Peyer's patch (tissue), 4 donors: ENCODE data around the gene IPCEF1.

ENCODE experiments used
- POLR2A ChIP-seq, 2 donors: fragments of 450-650 bp; IDR thresholded peaks; one replicate each; pipeline ENCODE4 v1.5.1; 2017; ENCODE audit warnings: antibody characterized with exemption in 2 of 2, mild to moderate bottlenecking in 2 of 2, moderate library complexity in 2 of 2
- TF ChIP-seq, protein P1 (sequence below), 6 experiments: fragments of 450-650 bp in 4 of 6; fragments of 200-600 bp in 2 of 6; sonication (generic) in 1 of 6; IDR thresholded peaks; one replicate each; pipeline ENCODE4 v1.5.1; 2017 to 2019; ENCODE audit warnings: antibody characterized with exemption in 6 of 6, mild to moderate bottlenecking in 3 of 6, moderate library complexity in 1 of 6

DNA sequence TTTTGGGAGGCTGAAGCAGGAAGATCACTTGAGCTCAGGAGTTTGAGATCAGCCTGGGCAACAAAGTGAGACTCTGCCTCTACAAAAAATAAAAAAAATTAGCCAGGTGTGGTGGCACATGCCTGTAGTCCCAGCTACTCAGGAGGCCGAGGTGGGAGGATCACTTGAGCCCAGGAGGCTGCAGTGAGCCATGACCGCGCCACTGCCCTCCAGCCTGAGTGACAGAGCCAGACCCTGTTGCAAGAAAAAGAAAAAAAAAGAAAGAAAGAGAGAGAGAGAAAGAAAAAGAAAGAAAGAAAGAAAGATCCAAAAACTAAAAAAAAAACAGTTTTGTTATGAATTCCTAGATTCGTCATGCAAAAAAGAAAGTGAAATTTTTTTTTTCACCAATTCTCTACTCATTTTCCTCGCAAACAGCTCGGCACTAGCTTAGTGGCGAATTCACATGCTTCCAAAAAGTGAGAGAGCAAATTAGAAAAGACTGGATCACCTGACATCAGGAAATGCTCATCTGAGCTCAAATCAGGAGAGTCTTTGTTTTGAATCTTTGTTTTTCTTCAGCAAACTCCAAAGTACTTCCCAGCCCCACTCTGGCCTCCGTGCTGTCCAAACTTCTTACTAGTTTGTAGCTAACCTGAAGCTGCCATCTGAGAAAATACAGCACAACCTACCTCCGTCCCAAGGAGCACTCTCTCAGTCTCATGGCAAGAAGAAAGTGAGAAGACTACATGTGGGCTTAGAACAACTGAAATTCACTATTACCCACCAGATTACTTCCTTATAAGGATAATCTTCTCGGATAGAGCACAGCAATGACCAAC lies 27.0 kb downstream of the IPCEF1 start:
- TF ChIP-seq, protein P1, sequence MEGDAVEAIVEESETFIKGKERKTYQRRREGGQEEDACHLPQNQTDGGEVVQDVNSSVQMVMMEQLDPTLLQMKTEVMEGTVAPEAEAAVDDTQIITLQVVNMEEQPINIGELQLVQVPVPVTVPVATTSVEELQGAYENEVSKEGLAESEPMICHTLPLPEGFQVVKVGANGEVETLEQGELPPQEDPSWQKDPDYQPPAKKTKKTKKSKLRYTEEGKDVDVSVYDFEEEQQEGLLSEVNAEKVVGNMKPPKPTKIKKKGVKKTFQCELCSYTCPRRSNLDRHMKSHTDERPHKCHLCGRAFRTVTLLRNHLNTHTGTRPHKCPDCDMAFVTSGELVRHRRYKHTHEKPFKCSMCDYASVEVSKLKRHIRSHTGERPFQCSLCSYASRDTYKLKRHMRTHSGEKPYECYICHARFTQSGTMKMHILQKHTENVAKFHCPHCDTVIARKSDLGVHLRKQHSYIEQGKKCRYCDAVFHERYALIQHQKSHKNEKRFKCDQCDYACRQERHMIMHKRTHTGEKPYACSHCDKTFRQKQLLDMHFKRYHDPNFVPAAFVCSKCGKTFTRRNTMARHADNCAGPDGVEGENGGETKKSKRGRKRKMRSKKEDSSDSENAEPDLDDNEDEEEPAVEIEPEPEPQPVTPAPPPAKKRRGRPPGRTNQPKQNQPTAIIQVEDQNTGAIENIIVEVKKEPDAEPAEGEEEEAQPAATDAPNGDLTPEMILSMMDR (IDR thresholded peaks at IDR 0.05) = no peak
- no peak for TF ChIP-seq POLR2A (IDR thresholded peaks at IDR 0.05)
